GM19324 (cell line): ENCODE measurements around the gene ERI2.
"Not testable (repeated sequence)": the region's sequence is repeated elsewhere in the genome, so short reads cannot be mapped to it uniquely, and the experiment has no call there.

Source experiments
- ATAC-seq: cut with Tn5 transposase; IDR thresholded peaks from one replicate; pipeline ENCODE4 v1.9.1; 2021; ENCODE audit warnings: mild to moderate bottlenecking, moderate library complexity; ENCODE audit not compliant: unreplicated experiment, low FRiP score

The ERI2 gene

DNA sequence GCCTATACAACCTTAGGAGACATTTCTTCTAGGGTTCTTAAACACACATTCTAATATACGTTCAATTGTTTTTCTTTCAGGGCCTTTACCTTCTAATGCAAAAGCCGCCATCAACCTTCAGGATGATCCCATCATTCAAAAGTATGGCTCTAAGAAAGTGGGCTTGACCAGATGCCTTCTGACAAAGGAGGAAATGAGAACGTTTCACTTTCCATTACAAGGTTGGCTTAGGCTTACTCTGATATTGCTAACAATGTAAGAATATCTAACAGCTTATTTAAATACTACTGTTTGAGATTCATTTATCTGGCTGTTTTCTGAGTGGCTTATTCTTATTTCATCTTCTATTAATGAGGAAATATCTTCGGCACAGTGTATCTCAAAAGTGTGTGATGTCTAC is 15.4 kb upstream of the ERI2 start:
- no peak for ATAC-seq

DNA sequence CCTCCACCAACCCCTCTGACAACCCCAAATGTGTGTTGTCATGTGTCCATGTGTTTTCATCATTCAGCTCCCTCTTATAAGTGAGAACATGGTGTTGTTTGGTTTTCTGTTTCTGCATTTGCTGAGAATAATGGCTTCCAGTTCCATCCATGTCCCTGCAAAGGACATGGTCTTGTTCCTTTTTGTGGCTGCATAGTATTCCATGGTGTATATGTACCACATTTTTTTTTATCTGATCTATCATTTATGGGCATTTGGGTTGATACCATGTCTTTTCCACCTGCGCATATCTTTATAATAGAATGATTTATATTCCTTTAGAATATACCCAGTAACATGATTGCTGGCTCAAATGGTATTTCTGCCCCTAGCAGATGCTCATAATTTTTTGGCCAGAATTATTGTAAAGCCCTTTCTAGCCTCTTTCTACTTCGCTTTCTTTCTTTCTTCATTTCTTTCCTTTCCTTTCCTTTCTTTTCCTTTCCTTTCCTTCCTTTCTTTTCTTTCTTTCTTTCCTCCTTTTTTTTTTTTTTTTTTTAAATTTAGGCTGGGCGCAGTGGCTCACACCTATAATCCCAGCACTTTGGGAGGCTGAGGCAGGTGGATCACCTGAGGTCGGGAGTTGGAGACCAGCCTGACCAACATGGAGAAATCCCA is 12.8 kb upstream of the ERI2 start:
- no peak for ATAC-seq

DNA sequence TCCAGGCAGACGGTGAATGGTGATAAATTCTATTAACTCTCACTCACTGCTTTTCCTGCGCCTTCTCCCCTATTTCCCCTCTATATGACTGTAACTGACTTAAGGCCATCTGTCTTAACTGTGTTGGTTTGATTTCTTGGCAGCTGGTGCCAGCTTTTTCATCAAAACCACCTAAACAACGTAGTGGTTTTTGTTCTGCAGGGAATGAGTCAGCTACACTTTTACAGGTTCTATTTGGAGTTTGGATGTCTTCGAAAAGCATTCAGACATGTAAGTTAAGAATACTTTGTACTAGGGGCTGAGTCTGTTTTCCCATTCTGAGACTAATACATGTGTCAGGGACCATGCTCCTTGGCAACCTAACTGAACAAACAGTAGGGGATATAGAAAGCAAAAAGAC is 8.5 kb upstream of the ERI2 start:
- ATAC-seq = no peak

DNA sequence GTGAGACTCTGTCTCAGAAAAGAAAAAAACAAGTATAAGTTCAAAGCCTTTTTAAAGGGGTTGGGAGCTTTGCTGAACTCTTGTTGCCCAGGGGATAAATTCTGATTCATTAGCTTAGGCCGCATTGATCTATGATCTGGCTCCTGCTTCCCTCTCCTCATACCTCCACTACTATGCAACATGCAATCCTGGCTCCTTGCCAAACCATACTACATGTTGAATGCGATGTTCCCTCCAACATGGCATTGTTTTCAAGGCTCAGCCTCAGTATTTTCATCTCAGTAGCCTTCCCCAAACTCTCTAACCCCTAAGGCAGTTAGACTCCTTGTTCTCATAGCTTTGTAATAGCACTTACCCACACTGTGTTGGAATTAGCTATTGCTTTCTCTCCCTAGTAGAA is 6.2 kb upstream of the ERI2 start:
- ATAC-seq = no peak

- ATAC-seq = no peak
Measured at GRCh38 chr16:20811889-20812439, 5.7 kb upstream of the ERI2 start.

- no peak for ATAC-seq
Measured at GRCh38 chr16:20807862-20808261, 1.6 kb upstream of the ERI2 start.

DNA sequence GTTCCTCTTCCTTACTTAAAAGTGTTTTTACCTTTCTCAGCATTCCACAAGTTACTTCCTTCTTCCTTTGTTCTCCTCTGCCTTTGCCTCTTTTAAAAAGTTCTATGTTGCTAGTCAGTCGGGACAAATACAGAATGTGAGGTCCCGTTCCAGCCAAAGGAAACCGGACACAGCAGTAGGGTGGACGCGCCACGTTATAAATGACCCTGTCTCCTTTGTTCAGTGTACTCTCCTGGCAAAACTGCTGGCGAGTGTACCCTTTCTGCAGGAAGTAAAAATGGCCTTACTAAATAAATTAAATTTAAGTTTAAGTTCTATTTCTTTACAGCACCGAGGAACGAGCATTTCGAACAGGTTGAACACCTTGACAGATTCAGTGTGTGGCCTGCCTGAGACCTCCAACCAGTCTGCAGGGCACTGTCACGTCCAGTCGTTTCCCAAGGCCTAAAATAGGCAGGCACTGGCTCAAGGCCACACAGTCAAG is 546 bp downstream of the ERI2 start:
- ATAC-seq = not testable (repeated sequence)

GRCh38 chr16:20803561-20804214 is 2.6 kb downstream of the ERI2 start:
- ATAC-seq = no peak

DNA sequence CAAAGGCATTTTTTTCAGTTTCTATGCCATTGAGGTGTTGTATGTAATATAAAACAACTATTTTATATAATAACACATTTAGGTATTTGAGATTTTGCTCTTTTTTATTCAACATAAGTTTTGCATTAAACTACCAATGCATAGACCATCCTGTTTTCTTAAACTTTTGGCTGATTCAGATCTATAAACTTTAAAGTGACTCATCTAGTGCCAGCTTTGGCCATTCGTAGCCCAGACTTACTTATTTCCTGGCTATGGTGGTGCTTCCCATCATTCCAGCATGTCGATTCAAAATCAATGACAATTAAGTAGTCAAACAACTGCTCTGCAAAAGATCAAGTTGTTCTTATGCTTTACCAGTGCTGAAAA is 3.1 kb downstream of the ERI2 start:
- ATAC-seq = no peak

DNA sequence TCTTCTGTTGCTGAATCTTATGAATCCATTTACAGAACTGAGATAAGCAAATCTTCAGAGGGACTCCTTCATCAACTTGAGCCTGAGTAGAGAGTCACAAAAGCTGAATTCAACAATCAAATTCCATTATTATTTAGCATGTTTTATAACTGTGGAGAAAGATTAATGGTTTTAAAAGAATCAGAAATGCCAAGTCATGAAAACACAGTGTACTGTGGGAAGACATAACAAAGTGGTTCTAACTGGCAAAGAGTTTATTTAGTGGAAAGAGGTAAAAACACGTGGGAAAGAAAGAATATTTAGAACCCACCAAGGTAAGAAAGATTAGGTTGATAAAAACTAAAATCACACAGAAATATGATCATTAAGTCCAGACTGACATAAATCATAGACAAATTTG is 5.0 kb downstream of the ERI2 start:
- ATAC-seq = no peak

DNA sequence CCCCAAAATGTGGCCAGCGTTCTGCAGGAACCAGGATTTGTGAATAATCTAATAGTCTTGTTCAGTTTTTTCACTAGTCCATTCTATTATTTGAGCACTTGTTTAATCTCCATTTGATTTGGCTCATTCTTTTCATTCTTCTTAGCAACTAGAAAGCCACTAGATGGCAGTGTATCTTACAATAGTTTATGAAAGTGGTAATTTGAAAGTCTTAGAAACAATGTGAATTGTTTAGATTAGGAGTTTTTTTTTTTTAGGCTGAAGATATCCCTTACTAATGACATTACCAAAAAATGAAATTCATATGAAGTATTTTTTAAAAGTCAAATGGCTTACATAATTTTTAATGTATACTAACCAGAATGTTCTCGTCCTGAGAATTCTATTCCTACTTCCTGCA is 6.7 kb downstream of the ERI2 start:
- no peak for ATAC-seq

- no peak for ATAC-seq
Measured at GRCh38 chr16:20798364-20798763, 7.9 kb downstream of the ERI2 start.

DNA sequence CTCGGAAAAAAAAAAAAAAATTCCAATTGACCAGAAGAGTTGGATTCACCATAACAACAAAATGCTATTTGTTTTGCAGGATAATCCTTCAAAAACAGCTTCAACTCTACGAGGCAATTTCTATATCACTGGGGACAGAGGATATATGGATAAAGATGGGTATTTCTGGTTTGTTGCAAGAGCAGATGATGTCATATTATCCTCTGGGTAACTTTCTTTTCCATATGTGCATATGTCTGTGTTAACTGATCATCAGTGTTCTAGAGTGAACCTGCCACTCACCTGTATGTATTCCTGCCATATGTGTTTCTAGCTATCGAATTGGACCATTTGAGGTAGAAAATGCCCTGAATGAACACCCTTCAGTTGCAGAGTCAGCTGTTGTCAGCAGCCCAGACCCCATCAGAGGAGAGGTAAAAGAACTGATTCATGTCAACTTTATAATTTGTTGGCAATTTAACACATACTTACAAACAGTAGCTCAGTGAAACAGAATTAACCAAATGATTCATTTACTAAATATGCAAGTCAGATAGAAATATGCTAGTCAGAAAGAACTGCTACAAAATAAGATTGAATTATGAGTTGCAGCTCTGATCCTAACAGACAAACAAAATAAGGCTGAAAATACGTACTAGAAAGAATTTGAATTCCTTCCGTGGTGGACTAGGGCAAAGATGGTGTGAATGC is 14.2 kb downstream of the ERI2 start:
- ATAC-seq = no peak

DNA sequence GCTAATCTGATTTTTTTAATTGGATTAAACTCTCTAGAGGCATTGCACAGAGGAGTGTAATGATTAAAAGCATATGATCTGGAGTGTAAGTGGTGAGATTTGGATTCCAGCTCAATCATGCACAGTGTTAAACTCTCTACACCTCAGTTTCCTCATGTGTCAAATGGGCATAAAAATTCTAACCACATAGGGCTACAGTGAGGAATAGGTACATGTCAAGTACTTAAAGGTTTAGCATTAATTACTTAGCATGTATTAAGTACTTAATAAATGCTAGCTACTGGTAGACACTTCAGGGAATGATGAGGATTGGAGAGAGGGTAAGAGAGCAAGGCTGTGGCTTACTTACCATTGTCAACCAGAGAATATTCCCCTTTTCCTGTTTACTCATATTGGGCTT is 17.1 kb downstream of the ERI2 start:
- ATAC-seq = no peak

DNA sequence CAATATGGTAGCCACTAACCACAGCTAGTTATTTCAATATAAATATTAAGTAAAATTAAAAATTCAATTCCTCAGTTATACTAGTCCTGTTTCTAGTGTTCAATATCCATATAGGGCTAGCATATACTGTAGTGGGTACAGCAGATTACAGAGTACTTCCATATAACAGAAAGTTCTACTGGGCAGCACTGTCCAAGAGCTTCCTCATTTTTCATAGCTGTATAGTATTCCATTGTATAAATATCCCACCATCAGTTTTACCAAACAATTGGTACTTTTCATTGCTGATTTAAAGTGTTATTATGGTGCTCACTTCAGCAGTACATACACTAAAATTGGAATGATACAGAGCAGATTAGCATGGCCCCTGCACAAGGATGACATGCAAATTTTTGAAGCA is 22.1 kb downstream of the ERI2 start:
- no peak for ATAC-seq

DNA sequence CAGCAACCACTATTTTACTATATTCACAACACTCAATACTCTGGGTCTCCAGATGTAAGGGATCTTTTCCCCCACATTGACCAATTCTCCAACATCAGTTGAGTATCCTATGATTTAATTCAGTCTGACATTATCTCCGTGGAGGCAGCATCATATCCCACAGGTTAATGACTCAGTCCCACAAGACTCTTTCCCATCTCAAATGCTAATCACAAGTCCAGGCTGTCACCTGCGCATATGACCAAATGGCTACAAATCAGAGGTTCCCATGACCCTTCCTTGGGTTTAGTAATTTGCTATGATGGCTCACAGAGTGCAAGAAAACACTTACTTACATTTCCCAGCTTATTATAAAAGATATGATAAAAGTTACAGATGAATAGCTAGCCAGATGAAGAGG is 23.8 kb downstream of the ERI2 start:
- ATAC-seq = no peak

GRCh38 chr16:20781697-20782096 is 24.6 kb downstream of the ERI2 start:
- ATAC-seq = no peak

- ATAC-seq = no peak
Measured at GRCh38 chr16:20774703-20775362, 31.4 kb downstream of the ERI2 start.

DNA sequence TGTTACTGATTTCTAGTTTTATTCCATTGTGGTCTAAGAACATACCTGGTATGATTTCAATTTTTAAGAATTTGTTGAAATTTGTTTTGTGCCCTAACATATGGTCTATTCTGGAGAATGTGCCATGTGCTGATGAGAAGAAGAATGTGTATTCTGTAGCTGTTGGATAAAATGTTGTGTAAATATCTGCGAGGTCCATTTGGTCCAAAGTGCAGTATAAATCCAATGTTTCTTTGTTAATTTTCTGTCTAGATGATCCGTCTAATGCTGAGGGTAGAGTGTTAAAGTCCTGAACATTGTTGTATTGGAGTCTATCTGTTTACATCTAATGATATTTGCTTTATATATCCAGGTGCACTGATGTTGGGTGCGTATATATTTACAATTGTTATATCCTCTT is 32.6 kb downstream of the ERI2 start:
- no peak for ATAC-seq

DNA sequence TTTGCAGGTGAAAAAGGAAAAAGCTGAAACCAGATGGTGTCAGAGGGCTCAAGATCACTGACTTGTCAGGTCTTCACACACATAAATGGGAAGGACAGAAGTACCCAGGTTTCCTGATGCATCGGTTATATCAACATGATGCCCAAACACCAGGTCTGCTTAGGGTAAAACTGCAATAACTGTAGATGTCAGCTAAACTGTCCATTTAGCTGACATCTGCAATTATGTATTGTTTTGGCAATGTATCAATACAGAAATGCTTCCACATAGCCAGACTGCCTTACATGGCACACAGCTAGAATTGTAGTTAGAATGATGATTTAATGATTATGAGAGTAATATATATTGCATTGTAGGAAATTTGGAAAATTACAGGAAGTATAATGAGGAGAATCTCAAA is 37.5 kb downstream of the ERI2 start:
- no peak for ATAC-seq

DNA sequence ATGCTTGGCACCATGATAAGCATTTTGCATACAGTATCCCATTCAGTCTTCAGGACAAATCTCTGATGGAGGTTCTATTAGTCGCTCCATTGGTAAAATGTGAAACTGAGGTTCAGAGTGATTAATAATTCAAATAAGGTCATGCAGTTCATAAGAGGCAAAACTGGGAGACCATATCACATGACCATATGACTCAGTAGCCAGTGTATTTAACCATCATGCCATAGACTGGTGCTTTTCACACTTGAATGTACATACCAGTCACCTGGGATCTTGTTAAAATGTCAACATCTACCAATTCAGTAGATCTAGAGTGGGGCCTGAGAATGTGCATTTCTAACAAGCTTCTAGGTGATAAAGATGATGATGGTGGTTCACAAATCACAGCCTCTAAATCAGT is 38.2 kb downstream of the ERI2 start:
- no peak for ATAC-seq
